CD4-positive, alpha-beta T cell treated with Interleukin-6 at 100 ng/mL for 8 hours (primary cell): Measurements from ENCODE around the gene FAM50A.
"Not testable (repeated sequence)": the region's sequence is repeated elsewhere in the genome, so short reads cannot be mapped to it uniquely, and the experiment has no call there.

Experiments used
- DNase-seq: peaks from one replicate; pipeline ENCODE4 v3.0.0-alpha.2; 2020; ENCODE audit warnings: mixed read lengths, low spot score

Gene FAM50A, protein sequence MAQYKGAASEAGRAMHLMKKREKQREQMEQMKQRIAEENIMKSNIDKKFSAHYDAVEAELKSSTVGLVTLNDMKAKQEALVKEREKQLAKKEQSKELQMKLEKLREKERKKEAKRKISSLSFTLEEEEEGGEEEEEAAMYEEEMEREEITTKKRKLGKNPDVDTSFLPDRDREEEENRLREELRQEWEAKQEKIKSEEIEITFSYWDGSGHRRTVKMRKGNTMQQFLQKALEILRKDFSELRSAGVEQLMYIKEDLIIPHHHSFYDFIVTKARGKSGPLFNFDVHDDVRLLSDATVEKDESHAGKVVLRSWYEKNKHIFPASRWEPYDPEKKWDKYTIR

DNA sequence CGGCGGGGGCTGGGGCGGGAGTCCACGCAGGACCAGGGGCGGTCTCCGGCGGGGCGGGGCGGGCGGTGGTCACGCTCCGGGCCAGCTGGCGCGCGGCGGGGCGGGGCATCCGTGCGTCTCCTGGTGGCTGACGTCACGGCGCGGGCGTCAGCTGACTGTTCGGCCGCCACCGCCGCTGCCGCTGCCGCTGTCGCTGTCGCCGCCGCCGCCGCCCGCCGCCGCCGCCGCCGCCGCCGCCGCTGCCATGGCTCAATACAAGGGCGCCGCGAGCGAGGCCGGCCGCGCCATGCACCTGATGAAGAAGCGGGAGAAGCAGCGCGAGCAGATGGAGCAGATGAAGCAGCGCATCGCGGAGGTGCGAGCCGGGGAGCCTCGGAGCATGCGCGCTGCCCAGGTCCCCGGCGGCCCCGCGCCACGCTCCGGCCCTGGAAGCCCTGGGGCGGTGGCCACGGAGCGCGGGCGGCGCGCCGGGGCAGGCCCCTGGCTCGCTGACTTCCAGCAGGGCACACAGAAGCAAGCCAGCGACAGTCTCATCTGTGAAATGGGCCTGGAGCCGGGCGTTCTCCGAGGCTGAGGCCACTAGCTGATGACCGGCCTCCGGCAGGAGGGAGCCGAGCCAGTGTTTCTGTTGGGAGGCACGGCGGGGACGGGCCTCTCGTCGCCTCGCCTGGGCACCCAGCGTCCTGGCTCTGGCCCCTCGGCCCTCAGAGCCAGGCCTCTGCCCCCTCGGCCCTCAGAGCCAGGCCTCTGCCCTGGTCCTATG is at the start of gene FAM50A:
Gene FAM50A (plus strand): TSS at position 150 of the 763 bp plus-strand sequence. CDS start 95 bp downstream, at position 245.
- DNase-seq: peak; percentile 65

DNA sequence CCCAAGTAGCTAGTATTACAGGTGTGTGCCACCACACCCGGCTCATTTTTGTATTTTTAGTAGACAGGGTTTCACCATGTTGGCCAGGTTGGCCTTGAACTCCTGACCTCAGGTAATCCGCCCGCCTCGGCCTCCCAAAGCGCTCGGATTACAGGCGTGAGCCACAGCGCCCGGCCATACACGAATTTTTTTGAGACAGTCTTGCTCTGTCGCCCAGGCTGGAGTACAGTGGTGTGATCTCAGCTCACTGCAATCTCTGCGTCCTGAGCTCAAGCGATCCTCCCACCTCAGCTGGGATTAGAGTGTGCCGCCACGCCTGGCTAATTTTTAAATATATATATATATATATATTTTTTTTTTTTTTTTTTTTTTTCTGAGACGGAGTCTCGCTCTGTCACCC is 47.6 kb upstream of the FAM50A start:
- DNase-seq: not testable (repeated sequence)

DNA sequence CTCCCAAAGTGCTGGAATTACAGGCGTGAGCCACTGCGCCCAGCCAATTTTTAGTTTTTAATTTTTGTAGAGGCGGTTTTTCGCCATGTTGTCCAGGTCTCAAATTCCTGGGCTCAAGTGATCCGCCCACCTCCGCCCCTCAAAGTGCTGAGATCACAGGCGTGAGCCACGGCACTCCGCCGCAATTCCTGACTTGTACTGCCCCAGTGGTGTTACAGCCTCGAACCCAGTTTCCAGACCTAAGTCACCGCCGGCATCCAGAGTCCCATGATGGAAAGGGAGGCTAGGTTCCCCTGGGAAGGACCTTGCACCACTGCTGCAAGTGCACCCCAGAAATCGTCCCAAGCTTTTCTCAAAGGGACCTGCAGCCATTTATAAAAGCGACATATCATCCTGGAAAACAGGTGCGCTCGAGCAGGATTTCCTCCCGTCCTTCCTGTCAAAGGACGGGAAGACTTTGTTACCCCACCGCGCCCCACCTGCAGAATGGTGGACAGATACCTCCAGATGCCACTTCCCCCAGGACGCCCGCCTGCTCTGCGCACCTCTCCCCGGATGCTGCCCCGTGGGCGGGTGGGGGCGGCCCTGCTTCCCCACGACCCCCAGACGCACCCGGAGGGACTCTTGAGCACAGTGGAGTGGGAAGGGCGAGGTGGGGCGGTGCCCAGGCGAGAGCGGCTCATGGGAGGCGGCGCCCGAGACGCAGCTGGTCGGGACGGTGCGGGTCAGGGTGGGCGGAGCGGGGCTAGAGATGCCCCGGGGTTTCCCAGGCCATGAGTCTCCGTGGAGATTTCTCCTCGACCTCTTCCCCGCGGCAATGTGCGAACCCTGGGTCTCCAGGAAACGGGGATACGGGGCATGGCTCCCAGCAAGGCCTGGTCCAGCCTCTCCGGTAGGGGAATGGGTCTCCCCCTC is 46.7 kb upstream of the FAM50A start:
- peak; percentile 43 for DNase-seq

DNA sequence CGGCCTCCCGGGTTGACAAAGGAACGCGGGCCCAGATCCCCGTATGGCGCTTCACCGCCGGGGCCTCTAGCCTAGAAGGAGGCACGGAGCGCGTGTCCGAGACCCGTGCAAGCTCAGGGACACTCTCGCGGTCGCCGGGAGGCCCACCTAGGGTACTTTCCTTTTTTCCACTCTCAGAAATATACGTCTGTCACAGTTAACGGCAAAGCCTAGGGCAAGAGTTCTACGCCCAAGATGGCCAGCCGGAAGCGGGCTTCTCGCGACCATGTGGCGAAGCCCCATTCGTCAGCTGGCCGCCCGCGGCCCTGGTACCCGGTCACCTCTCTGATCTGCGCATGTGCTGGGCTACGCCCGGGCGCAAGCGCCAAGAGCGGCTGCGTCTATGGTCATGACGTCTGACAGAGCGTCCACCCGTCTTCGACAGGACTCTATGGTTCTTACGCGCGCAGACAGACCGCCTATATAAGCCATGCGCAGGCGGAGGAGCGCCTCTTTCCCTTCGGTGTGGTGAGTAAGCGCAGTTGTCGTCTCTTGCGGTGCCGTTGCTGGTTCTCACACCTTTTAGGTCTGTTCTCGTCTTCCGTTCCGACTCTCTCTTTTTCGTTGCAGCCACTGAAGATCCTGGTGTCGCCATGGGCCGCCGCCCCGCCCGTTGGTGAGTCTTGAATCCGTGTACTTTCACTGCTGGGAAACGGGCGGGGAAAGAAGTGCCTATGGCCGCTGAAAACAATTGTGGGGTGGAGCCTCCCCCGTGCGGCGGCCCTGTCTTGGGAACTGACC is 45.9 kb upstream of the FAM50A start, which contains the start of gene RPL10:
Gene RPL10 (plus strand): TSS at position 490 of the 780 bp plus-strand sequence. CDS start 143 bp downstream, at position 633.
- DNase-seq: peak; percentile 92

DNA sequence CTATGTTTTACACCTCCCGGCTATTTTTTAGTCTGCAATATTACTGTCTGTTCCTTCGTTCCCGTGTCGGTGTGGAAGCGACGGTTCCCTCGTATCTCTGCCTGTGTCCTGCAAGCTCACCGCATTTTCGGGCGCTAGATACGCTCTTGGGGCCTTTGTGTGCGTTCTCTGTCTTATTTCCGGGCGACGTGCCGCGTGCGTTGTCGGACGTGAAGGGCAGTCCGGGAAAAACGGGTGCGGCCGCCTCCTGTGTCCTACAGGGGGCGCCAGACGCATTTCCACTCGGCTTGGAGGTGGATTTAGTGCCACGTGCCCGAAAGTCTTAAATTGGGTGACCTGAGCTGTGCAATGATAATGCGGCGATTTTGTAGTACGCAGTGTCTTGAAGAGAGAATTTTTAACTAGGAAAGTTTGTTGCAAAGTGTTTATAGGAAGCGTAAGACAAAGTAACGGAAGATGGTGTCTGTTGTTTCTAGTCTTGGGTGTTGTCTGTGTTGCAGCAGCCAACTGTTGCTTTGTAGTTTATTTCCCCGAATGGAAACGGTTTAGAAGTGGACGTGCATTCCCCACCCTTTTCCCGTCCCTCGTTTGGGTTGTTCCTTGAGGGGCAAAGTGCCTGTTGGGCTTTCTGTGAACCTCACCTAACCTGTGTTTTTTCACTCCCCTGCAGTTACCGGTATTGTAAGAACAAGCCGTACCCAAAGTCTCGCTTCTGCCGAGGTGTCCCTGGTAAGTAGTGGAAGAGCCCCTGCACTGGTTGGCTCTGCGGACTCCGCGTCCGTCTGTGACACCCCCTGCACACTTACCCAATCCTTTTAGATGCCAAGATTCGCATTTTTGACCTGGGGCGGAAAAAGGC is 45.0 kb upstream of the FAM50A start:
- peak; percentile 85 for DNase-seq

DNA sequence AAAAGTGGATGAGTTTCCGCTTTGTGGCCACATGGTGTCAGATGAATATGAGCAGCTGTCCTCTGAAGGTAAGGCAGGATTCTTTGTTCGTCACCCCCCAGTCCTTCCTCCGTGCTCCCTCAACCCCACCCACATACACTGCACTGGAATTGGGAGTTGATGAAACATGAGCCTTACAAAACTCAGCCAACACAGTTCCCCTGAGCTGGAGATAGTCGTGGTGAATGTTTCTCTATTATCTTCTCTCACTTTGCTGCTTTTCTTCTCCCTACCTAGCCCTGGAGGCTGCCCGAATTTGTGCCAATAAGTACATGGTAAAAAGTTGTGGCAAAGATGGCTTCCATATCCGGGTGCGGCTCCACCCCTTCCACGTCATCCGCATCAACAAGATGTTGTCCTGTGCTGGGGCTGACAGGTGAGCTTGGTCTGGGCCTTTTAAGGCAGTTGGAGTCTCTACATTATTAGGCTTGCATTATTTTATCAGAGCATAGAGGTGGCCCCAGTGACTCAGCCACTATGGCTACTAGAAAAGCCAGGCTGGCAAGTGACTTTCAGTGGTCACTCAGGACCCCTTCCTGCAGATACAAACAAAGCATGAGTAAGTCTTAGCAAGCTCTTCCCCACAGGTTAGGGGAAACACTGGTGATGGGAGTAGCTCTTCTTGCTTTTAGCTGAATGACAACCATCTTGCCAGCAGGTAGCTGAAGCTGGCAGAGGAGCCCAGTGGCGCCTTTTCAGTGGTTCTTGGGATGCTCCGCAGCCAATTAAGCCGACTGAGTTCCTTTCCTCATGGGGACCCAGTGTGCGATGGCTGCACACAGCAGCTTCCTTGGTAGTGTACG is 44.2 kb upstream of the FAM50A start:
- DNase-seq: no peak

DNA sequence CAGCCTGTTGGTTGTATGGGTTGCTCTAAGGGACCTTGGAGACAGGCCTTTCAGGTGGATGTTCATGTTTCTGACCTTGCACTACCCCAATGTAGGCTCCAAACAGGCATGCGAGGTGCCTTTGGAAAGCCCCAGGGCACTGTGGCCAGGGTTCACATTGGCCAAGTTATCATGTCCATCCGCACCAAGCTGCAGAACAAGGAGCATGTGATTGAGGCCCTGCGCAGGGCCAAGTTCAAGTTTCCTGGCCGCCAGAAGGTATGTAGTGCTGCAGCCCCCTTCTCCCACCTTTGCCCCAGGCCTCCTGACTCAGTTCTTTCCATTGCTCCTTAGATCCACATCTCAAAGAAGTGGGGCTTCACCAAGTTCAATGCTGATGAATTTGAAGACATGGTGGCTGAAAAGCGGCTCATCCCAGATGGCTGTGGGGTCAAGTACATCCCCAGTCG is 43.5 kb upstream of the FAM50A start:
- DNase-seq: not testable (repeated sequence)

DNA sequence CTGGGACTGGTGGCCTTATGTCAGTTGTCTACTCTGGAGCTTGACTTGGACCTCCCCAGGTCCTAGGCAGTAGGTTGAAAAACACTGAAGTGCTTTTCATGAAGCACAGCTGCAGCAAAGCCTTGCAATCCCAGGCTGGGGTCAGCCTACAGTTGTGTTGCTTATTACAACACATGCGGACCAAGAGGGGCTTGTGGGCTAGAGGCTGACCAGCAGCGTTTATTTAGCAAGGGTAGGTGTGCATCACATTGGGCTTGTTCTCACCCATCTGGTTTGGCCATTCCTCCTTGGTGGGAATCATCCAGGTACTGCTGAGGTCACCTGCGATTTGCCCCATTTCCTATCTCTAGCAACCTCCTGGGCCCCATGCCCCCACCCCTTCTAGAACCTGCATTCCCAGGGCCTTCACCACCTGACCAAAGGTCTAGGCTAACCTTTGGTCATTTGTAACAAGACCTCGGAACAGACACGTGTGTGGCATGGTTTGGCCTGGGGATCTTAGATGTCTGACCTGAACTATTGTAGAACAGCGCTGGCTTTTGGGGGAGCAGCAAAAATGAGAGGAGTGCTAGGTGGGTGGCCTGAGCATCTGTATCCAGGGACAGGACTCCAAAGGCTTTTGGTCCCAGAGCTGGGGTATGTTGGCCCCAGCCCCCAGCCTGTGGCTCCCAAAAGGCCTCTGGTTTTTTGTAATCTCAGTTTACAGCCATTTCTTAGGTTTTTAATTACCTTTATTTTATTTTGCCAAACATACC is 42.7 kb upstream of the FAM50A start:
- DNase-seq: no peak

DNA sequence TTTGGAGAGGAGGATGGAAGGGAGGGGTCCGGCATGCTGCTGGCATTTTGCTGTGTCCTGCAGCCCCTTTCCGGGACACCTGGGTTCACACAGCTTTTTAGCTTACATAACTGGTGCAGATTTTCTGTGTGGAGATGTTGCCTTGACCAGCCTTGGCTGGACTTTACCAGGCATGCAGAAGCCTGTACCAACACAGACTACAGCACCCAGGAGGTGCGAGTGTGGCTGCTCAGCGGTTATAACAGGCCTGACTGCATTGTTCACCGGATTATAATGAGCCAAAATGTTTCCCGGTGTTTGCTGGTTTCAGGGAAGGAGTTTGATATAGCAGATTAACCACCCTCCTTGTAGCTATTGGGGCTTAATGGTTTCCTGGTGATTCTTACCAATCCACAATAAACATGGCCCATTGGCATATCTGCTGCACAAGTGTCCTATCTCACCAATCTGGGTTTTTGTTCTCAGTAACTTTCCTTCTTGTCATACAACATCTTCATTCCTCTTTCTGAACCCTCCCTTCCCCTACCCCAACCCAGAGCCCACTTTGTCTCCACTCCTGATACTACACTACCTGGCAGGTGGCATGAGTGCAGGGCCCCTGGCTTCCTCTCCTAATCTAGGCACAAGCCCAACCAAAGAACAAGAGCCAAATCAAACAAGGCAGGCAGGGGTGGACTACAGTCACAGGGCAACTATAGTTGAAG is 41.9 kb upstream of the FAM50A start:
- no peak for DNase-seq

DNA sequence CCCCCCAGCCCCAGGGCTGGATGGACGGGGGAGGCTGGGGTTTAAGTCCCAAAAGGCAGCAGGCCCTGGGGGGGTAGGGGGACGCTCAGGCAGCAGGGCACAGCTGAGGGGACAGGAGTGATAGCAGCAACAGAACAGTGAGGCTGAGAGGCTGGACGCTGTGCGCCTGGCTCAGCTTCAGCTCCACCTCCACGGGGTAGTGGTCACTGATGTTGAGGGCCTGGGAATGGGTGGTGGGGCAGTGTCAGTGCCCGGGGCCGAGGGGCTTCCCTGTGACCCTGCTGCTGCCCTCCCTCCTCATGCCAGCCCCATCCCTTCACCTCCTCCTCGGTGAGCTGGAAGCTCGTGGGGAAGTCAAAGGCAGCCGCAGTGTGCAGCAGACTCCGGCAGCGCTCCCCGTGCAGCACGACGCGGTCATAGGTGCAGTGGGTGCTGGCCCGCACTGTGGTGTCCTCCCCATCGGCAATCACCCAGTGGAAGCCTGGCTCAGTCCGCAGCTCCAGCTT is 41.3 kb upstream of the FAM50A start:
- no peak for DNase-seq

DNA sequence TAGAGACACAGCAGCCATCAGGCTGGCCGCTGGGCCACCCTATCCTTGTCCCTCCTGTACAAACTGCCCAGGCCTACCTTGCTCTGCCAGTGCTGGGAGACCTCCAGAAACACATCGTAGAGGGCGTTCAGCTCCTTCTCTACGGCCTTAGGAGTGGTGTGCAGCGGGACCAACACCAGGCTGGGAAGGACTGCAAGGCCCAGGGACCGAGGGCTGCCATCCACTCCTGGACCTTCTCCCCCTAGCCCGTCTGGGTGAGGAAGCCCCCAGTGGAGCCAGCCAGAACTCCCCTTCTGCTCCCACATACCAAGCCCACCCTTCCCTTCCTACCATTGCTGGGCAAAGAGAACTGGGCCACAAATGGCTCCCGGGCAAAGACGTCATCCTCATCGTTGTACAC is 40.7 kb upstream of the FAM50A start:
- no peak for DNase-seq

DNA sequence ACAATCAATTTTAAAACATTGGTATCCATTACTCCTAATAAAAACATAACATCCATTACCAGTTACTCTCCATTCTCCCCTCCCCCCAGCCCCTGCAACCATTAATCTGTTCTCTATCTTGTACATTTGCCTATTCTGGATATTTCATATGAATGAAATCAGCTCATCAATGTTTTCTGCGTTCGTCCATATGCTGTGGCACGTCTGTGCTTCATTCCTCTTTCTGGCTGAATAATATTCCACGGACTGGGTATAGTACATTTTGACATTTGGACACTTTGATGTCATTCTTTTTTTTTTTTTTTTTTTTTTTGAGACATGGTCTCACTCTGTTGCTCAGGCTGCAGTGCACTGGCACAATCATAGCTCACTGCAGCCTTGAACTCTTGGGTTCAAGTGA is 40.1 kb upstream of the FAM50A start:
- DNase-seq: no peak

DNA sequence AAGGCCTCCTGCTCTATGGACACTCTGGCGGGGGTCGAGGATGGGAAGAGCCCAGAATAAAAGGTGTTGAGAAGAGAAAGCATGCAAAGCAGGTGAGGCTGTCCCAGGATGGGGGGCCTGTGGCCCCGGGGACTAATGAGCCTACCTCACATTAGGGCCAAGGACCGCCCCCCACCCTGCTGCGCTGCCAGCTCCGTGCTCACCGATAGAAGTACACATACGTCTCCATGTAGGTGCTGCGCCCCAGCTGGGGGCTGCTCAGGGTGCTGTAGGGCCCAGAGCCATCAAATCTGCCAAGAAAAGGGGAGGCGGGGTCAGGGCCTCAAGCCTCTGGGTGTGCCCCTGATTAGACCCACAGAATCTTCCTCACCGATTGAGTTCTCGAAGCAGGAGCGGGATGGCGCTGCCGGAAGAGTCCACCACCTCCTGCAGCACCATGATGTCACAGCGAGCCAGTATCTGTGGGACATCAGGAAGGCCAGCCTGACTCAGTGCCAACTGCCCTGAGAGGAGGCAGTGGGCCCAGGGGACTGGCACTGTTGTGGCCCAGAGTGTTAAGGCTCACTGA is 39.2 kb upstream of the FAM50A start:
- DNase-seq: no peak

DNA sequence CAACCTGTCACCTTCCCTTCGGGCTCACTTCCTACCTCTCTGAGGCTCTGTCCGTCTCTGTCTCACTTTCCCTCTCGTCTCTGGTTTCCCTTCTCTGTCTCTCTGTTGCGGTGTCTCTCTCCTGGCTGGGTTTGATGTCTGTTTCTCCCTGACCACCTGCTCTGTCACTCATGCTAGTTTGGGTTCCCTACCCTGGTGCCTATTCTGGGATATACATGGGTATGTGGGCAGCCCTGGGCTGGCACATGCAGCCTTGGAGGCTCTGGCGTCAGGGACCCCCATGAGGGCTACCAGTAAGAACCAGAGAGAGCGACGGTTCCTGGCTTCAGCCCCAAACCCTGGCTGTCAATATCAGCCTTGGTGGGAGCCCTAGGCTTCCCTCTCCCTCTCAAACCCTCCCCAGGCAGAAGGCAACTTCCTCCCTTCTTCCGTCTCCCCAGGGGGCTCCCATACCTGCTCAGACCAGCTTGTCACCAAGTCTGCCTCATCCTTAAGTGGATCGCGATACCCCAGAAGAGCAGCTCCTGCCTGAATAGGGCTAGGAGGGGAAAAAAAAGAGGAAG is 35.2 kb upstream of the FAM50A start:
- no peak for DNase-seq

DNA sequence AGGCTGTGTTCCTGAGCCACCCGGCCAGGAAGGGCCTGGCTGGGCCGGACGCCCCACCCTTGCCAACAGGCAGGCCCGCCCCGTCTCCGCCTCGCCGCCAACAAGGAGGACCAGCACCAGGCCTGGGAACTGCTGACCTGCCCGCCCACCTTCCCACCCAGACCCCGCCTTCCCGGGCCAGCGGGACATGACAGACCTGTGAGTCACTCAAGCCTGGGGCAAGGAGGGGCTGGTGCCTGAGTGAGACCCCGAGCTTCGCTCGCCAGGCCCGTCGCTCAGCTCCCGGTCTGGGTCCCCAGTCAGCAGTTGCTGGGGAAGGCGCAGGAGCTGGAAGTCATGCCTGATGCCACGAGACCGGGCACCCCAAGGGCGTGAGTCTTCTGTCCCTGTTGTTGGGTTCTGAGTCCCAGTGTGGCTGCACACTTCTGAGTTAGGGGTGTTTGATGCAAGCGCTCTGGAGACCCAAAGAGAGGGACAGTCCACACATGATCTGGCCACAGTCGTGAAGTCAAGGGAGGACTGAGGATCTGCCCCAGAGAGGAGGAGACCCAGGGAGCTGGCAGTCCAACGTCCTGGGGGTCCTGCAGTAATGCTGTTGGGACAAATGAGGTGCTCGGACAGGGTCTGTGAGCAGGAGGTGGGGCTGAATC is 34.6 kb upstream of the FAM50A start, which contains the start of gene DNASE1L1:
Gene DNASE1L1 (minus strand): TSS at position 33 of the 650 bp plus-strand sequence. CDS start 3,686 bp downstream, outside the sequence.
- no peak for DNase-seq

DNA sequence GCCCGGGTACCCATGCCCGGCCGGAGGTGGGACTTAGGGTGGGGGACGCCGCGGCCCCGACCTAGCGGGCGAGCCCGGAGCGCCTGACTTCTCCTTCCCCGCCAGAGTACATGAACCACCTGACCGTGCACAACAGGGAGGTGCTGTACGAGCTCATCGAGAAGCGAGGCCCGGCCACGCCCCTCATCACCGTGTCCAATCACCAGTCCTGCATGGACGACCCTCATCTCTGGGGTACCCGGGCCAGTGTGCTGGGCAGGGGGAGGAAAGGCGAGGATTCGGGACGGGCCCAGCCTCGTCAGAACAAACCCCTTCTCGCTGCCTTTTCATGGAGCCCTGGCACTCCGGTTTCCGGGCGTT is 32.0 kb upstream of the FAM50A start:
- DNase-seq: peak; percentile 46
